ENCODE data around the gene SMTN.

Gene SMTN

GRCh38 chr22:31083923-31084810 lies 3.0 kb downstream of the SMTN start:
- H3K4me3 ChIP-seq (ENCODE audit: low read depth, low read length) = peak overlapping the region; percentile 87
- no peak for TF ChIP-seq CTCF (IDR thresholded peaks at IDR 0.05; ENCODE audit: low read depth, low read length, missing control alignments)
- no peak for DNase-seq (ENCODE audit: low read depth)

- peak; percentile 84 for TF ChIP-seq CTCF (IDR thresholded peaks at IDR 0.05; ENCODE audit: low read depth, low read length, missing control alignments)
- H3K4me3 ChIP-seq (ENCODE audit: low read depth, low read length) = peak overlapping the region; percentile 87
- peak; percentile 40 for DNase-seq (ENCODE audit: low read depth)
These were observed 3.8 kb downstream of the SMTN start for GRCh38 chr22:31084811-31085492.

- no peak for DNase-seq (ENCODE audit: low read depth)
- H3K4me3 ChIP-seq (ENCODE audit: low read depth, low read length) = peak overlapping the region; percentile 87
These were observed 4.3 kb downstream of the SMTN start for GRCh38 chr22:31085493-31085824.

GRCh38 chr22:31085928-31086327 lies 4.8 kb downstream of the SMTN start:
- H3K4me3 ChIP-seq (ENCODE audit: low read depth, low read length) = peak overlapping the region; percentile 87; the same call in 1 of the 2 replicates
- no peak for TF ChIP-seq CTCF (IDR thresholded peaks at IDR 0.05; ENCODE audit: low read depth, low read length, missing control alignments)
- no peak for DNase-seq (ENCODE audit: low read depth)

More at GRCh38 chr22:31085493-31085824, 4.3 kb downstream of the SMTN start:
- TF ChIP-seq CTCF (IDR thresholded peaks at IDR 0.05; ENCODE audit: low read depth, low read length, missing control alignments) = no peak

- no peak overlapping the region for H3K4me3 ChIP-seq (ENCODE audit: low read depth, low read length)
- TF ChIP-seq CTCF (IDR thresholded peaks at IDR 0.05; ENCODE audit: low read depth, low read length, missing control alignments) = no peak
- DNase-seq (ENCODE audit: low read depth) = no peak
These were observed 5.7 kb downstream of the SMTN start for GRCh38 chr22:31086703-31087330.

- no peak for TF ChIP-seq CTCF (IDR thresholded peaks at IDR 0.05; ENCODE audit: low read depth, low read length, missing control alignments)
- no peak overlapping the region for H3K4me3 ChIP-seq (ENCODE audit: low read depth, low read length)
- no peak for DNase-seq (ENCODE audit: low read depth)
These were observed 6.7 kb downstream of the SMTN start for GRCh38 chr22:31087744-31088215.
